GM19395 (cell line): ENCODE results near the gene MIR17HG.
"Not testable (repeated sequence)": the region's sequence is repeated elsewhere in the genome, so short reads cannot be mapped to it uniquely, and the experiment has no call there.

Experiments used
- ATAC-seq: cut with Tn5 transposase; IDR thresholded peaks from one replicate; pipeline ENCODE4 v1.9.1; 2021; ENCODE audit warnings: mild to moderate bottlenecking, moderate library complexity; ENCODE audit not compliant: unreplicated experiment

The MIR17HG gene

DNA sequence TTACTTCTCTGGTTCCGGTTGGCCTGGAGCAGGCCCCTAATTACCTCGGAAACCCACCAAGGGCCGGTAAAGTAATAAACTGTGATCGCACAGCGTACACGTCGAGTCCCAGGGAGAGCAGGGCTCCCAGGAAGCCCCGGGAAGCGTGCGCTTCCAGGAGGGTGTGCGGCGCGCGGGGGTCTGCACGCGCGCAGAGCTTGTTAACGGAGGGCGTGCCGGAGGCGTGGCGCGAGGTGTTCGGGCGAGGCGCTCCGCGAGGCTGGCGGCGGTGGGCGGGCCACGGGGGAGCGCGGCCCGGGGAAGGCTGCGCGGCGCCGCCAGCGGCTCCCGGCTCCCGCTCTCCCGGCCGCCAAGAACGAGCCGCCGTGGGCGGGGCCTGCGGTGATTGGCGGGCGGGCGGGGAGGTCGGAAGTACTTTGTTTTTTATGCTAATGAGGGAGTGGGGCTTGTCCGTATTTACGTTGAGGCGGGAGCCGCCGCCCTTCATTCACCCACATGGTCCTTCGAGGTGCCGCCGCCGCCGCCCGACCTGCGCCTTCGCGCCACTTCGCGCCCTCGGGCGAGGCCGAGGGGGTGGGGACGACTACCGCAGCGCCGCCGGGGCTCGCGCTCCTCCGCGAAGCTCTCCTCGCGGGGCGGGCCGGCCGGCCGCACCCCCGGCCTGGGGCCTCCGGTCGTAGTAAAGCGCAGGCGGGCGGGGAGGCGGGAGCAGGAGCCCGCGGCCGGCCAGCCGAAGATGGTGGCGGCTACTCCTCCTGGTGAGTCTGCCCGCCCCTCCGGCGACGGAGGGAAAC is at the start of gene MIR17HG:
Gene MIR17HG, plus strand, starts transcription at position 486 of the 794 bp plus-strand sequence.
- peak; percentile 59 for ATAC-seq

DNA sequence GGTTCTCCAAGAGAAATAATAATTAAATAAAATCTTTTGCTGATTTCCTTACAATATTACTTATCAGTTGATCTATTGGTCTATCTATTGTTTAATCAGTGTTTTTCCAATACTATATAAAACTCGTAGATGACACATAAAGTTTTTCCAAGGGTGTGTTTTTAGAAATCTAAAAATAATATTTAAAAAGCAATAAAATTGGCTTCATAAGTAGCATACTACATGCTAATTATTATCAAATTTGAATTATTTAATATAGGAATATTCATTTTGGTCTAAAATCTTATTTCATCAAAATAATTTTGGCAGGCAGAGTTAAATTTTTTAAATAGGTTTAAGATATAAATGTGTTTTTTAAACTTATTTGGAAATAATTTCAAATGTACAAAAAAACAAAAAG is 49.4 kb upstream of the MIR17HG start:
- ATAC-seq: no peak

DNA sequence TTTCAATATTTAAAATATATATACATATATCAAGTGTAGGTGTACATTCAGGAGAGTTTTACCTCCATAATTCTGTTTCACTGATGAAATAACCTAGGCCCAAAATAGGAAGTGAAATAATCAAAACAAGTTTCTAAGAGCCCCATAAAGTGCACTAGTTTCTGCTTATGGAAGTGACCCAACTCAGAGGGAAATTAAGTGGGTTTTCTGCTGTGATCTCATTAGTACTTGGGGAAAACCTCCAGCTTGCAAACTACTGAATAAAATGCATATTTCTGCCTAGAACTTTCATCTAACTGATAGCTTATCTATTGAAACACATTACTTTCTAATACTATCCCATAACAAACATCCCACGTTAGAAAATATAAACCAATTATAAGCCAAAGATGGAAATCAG is 45.4 kb upstream of the MIR17HG start:
- ATAC-seq: peak; percentile 88

DNA sequence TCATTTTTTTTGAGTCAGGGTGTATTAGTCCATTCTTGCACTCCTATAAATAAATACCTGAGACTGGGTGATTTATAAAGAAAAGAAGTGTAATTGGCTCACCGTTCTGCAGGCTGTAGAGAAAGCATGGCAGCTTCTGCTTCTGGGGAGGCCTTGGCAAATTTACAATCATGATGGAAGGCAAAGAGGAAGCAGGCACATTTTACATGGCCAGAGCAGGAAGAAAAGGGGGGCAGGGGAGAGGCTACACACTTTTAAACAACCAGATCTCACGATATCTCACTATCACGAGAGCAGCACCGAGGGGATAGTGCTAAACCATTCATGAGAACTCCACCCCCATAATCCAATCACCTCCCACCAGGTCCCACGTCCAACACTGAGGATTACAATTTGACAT is 44.5 kb upstream of the MIR17HG start:
- ATAC-seq: no peak

DNA sequence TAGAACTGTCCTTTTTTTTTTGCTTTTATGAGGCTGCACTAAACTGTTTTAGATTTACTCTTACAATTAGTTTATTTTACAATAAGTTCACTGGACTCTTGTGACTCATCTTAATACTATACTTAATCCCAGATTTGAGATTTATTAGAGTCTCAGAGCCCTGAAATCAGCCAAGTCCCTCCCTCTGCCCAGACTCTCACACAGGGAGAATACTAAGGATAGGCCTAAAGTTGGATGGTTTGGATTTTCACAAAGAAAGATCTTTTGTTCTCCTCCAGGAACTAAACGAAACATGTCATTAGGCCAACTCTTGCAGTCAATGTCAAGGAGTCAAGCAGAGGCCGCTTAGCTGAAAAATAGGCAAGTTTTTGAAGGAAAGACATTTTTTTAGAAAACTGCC is 42.7 kb upstream of the MIR17HG start:
- no peak for ATAC-seq

DNA sequence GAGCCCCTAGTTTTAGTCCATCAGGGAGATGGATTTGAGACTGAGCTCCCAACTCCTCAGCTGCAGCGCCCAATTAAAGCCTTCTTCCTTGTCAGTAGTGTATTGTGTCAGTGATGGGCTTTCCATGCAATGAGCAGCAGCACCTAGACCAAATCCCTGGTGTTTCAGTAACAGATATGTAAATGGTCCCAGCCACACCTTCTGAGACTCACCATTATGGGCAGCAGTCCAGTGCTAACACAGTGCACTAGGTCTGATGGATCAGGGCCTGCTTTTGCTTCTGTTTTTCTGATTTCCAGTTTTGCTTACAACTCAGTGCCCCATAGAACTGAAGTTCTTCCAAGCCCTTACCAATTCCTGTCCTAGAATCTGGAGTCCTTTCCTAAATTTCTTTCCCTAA is 41.8 kb upstream of the MIR17HG start:
- no peak for ATAC-seq

DNA sequence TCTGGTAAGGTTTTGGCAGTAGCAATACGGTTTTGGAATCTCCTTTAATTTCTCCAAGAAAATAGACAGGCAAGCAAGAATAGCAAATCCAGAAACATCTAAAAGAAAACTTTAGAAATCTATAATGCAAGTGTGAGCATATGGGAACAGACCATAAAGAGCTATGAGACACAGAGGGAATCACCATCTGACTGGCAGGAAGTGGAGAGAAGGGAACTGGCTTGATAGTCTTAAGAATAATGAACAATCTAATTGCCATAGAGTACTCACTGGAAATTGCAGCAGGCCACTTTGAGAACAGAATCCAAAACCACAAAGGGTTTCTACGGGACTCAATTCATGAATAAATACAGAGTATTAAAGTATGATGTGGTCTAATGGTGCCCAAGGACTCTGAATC is 39.6 kb upstream of the MIR17HG start:
- no peak for ATAC-seq

DNA sequence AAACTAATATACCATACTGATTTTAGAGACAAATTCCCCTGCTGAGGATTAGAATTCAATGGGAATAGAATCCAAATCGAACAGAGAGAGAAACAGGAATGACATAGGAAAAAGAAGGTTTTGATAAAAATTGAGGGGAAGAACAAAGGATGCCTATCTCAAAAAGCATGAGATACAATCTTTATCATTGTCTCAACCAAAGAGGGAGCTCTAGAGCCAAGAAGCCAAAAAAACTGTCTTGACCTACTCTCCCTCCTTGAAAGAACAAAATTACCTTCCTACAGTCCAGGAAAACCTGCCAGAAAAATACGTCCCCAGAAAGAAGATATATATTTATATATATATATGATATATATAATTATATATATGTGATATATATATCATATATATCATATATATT is 39.2 kb upstream of the MIR17HG start:
- ATAC-seq: no peak

DNA sequence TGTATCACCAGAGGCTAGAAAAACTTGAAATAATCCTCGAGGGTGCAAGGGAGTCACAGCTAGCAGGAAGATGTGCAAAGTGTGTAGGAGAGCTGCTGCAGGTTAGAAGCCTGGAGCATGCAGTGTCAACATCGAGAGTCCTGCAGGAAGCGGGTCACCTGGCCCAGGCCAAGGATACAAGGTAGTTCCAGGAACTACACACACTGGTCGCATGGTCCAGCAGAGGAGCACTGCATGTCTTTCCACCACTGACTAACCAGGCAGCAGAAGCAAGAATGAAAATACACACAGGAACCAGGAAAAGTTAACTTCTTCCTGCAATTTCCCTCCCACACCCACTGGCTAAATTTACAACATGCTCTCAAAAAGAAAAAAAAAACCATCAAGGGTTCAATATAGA is 36.0 kb upstream of the MIR17HG start:
- ATAC-seq: no peak

DNA sequence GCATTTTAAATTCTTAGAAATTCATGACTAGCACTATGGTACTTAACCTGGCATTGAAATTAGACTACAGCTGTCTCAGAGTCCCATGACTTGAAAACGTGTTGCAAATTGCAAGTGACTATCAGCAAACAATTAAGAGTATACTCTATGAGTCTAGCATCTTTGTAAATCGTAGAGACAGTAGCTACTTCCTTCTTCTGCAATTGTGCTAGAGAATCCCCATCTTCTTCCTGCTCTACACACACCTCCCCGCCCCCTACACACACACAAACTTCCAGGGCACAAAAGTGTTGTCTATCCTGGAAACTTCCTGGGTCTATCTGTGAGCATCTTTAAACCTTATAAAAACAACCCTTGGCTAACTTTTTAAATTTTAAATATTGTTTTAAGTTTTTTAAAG is 35.2 kb upstream of the MIR17HG start:
- ATAC-seq: peak; percentile 31

DNA sequence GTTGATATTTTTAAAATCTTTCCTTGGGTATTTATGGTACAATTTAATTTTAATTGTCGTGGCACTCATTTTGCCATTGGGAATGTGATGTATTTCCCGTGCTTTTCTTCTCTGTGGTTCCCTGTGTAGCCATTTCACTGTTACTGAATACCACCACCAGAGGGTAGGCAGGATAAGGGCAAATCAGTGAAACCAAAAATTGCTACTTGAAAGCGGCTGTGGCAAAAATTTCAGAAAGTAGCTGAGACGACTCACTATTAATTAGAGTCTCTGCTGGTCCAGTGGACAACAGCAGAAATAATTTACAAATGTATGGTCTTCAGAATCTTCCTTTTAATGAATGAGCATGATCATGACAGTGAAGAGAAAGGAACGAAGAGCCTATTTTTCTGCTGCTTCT is 34.4 kb upstream of the MIR17HG start:
- peak; percentile 88 for ATAC-seq

DNA sequence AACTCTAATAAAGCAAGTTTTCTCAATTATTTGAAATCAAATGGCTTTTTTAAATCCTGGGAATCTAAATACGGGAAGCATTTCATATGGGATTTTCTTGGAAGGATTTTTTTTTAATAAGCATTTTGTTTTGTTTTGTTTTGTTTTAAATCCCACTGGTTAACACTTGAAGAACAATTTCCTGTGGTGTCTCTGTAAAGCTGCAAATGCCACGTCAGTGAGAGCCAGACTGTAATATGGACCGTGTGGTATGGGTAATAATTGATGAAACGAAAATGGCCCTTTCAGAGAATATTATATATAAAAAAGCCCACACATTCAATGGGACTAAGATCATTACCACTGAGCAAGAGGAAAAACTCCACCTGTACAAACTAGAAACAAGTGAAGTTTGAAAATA is 33.9 kb upstream of the MIR17HG start:
- ATAC-seq: peak; percentile 77

DNA sequence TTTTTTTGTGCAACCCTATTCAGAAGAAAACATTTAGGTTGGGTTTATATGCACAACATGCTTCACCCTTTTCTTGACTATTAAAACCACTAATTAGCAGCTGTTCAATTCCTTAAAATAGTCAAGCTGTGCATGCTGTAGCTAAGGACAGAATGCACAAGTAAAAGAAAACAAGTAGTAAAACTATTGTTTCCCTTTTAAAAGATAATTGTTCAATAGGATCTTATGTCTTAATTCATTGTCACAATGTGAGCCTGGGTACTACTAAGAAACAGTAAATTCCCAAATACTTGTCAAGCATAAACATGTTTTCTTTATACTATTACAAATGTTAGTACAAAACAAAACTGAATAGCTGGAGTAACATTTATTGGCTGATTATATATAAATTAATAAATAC is 32.6 kb upstream of the MIR17HG start:
- ATAC-seq: no peak

DNA sequence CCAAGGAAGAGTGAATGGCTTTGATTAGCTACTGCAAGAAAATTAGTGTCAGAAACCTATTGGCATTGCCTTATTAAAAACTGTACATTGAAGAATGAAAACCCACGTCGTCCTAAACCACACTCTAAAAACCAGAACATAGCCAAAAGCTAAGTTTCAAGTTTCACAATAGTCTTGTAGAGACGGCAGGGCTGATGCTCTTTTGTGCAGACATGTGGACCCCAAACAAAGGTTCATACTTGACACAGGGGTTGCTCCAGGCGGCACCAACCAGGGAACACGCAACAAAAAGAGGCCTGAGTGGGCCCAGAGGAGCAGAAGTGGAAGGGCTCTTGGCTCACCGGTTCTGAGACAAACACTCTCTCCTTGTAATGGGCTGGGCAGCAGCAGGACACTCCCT is 28.6 kb upstream of the MIR17HG start:
- peak; percentile 50 for ATAC-seq

DNA sequence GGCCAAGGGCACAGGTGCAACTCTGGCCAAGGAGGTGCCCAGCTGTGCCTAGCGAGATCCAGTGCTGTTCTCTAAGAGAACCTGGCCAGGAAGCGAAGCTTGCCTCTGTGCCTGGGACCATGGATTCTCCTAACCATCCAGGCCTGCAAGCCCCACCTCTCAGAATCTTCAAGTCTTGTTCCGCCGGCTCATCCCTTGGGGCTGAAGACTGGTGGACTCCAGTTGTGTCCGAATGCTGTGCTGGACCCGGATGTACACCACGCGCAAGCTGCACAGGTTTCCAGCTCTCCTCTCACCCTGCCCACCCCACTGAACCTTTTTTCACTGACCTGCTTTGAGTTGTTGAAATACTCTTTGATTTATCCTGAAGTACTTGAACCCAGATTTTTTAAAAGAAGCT is 27.5 kb upstream of the MIR17HG start:
- no peak for ATAC-seq

DNA sequence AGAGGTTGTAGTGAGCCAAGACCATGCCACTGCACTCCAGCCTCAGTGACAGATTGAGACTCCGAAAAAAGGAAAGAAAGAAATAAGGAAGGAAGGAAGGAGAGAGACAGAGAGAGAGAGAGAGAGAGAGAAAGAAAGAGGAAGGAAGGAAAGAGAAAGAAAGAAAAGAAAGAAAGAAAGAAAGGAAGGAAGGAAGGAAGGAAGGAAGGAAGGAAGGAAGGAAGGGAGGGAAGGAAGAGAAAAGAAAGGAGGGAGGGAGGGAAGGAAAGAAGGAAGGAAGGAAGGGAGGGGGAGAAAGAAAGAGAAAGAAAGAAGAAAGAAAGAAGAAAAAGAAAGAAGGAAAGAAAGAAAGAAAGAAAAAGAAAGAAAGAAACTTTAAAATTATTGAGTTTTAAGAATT is 26.5 kb upstream of the MIR17HG start:
- not testable (repeated sequence) for ATAC-seq

DNA sequence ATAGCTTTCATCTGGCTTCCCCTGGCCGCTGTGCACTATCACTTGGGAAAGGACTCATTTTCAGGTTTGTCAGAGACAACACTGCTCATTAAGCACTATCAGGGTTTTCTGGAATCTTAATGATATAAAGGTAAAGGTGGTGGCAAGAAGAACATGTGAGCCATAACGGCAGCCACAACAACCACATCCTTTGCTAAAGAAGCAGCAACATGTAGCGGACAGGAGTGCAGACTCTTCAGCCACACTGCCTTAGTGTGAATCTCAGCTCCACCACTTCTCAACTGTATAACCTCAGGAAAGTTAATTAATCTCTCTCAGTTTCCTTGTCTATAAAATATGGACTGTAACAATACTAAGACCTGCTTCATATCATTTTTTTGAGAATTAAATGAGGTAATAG is 24.1 kb upstream of the MIR17HG start:
- ATAC-seq: no peak

DNA sequence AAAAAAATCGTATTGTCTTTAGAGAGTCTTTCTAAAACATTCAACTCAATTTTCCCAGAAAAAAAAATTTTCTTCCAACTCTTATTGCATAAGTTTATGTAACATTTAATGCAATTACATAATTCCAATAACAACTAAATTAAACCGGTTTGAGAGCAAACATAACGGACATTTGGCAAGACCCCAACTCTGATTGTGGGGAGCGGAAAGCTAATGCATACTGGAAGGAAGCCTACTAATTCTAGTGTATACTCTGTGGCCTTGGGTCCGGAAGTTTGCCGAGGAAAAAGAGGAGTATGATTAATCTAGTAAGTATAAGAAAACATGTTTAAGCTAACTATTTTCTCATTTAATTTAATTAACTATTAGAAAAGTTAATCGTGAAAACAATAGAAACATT is 21.3 kb upstream of the MIR17HG start:
- no peak for ATAC-seq

DNA sequence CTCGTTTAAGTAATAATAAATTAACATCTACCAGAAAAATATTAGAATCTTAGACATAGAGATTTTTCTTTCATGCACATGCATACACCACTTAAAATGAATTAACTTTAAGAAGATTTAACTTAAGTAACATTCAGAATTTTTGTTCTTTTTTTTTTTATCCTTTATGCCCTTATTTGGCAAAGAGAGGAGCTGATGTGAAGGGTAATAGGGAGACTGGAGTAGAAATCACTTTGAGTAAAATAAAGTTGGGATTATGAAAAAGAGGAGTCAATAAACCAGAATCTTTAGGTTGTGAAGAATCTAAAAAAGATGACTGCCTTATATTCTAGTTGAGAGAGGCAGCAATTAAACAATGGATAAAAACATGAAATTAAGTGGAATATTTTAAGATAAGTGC is 18.8 kb upstream of the MIR17HG start:
- ATAC-seq: no peak

DNA sequence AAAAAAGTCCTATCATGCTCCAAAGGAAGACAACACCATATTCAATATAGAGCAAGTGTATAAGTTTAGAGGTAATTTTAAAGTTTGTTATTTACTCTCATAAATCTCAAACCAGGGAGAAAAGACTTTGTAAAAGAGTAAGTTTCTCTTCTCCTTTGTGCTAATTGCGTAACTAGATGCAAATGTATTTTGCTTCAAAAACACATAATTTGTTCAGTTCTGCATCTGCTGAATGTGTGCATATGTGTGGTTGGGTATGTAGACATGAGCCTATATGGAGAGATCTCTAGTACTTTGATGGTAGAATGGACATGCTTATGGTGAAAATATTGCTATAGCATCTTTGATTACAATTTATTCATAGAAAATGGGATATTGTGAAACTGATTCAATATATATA is 17.8 kb upstream of the MIR17HG start:
- ATAC-seq: peak; percentile 34

DNA sequence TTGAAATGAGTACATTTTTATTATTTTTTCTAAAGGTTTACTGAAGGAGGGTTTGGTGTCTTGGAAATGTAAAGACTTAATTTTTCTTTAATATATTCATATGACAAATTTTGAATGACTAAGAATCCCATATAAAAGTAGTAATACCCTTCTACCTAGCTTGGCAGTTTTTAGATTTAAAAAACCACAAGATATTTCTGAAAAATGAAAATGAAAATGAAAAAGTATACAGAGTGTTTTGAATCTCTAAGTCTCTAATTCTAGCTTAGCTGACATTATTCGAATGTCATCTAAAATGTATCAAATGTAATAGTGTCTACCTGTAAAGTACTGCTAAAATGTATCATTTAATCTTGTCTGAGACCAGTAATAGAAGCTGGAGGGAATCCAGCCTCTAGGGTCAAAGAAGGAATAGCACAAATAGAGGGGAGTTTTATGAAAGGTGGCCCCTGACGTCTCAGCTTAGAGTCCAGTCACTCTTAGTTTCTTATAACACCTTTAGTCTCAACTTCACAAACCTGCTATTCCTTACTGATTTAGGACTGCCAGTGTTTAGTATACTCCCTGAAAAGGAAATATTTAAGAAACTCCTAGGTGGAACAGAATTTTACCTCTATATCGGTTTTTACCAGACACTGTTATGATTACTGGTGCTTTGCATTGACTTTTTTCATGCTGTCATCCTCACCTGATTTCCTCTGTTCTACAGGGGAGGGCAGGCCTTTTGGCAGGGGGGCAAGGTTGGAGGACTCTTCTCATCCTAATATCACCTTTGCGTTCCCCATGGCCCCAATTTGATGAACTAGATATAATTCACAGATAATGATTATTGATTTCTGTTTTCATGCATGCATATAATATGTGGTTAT is 16.2 kb upstream of the MIR17HG start:
- peak; percentile 84 for ATAC-seq

DNA sequence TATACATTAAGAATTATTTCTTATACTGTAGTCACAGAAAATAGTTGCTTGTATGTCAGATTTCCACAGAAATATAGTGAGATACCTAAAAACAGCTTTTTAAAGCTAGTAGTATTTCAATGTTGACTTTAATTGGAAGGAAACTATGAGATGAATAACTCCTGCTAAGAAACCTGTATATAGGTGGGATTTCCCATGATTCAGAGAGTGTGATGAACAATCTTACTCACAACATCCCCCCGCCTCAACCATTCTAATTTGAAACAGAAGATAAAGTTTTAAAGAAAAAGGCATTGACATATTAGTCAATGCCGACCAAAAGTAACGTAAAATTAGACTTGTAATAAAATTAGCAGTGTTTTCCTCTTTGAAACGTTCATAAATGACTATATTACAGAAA is 1.4 kb upstream of the MIR17HG start:
- no peak for ATAC-seq
